Activated naive CD8-positive, alpha-beta T cell treated with anti-CD3 and anti-CD28 coated beads, Interleukin-2, amount 50 U/mL, for 24 hours (primary cell): ENCODE results near the gene PHLDB2.
A peak's percentile ranks its signal among the peaks of the same experiment; 100 is the strongest.

Experiments used
- ATAC-seq: fragments of 150-1000 bp; cut with Tn5 transposase; one replicate; pipeline ENCODE4 v1.10.0; 2021
- DNase-seq: peaks from one replicate; pipeline ENCODE4 v3.0.0; 2021
- H3K27ac Mint-ChIP-seq: one replicate; pipeline ENCODE4 v1.8.0; 2021; ENCODE audit warnings: mild to moderate bottlenecking, mixed read lengths
- H3K27me3 Mint-ChIP-seq: one replicate; pipeline ENCODE4 v1.8.0; 2021; ENCODE audit warnings: mixed read lengths
- H3K36me3 Mint-ChIP-seq: one replicate; pipeline ENCODE4 v1.8.0; 2021; ENCODE audit warnings: low read depth, mixed read lengths
- H3K4me1 Mint-ChIP-seq: one replicate; pipeline ENCODE4 v1.8.0; 2021; ENCODE audit warnings: mixed read lengths
- H3K4me3 Mint-ChIP-seq: one replicate; pipeline ENCODE4 v1.8.0; 2021; ENCODE audit warnings: mild to moderate bottlenecking, moderate library complexity, mixed read lengths
- H3K9me3 Mint-ChIP-seq: one replicate; pipeline ENCODE4 v1.8.0; 2021; ENCODE audit warnings: mixed read lengths

Gene PHLDB2

DNA sequence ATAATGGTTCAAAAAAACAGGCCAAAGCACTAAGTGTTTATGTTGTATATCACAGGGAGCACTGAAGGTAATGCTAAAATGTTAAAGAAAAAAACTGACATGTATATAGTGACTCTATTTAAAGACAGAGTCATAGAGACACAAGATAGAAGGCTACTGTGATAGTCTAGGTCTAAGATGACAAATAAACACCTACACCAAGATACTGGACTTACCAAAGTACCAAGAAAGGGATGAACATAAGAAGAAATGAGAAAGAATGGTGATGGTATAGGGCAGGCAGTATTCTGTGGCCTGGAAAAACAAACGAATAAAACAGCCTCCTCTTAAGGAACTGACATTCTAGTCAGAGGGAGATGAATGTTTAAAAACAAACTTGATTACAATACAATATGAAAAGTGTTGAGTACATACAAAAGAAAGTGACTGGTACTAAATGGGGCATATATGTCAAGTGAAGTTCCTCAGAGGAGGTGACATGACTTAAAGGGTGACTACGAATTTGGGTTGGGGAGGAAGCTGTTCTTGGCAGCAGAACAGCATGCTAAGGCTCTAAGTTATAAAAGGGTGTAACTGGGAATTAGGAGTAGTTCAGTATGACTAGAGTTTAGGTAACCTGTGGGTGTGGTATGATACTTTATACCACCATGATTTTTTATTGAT, 125.7 kb downstream of the PHLDB2 start:
- ATAC-seq (peak; percentile 21), DNase-seq (no peak)
- no peak overlapping the region for H3K4me3 Mint-ChIP-seq
- H3K27me3 Mint-ChIP-seq = no peaks in the 10 kb centered on the region
- H3K9me3 Mint-ChIP-seq = no peaks in the 10 kb centered on the region
- peaks cover 71% of the 10 kb centered on the region for H3K4me1 Mint-ChIP-seq
- H3K27ac Mint-ChIP-seq = peak overlapping the region; percentile 66
- peaks cover 44% of the 10 kb centered on the region for H3K36me3 Mint-ChIP-seq

DNA sequence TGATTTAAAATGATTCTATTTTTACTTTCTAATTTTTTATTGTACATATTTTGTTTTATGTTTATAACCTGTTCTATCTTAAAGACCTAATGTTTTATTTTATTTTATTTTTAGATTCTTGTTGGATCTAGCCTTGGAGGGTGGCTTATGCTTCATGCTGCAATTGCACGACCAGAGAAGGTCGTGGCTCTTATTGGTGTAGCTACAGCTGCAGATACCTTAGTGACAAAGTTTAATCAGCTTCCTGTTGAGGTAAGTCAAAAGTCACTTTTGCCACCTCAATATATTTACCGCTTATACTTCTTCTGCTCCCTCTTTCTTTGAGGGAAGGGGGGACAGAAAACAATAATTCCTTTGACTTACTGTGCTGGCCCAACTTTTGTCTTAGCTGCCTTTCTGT, 127.7 kb downstream of the PHLDB2 start:
- ATAC-seq = peak; percentile 39
- Mint-ChIP-seq H3K27ac (peak overlapping the region; percentile 15), H3K27me3 (no peaks in the 10 kb centered on the region), H3K4me3 (no peak overlapping the region), H3K36me3 (peaks cover 49% of the 10 kb centered on the region), H3K9me3 (no peaks in the 10 kb centered on the region), H3K4me1 (peaks cover 51% of the 10 kb centered on the region)
- no peak for DNase-seq

DNA sequence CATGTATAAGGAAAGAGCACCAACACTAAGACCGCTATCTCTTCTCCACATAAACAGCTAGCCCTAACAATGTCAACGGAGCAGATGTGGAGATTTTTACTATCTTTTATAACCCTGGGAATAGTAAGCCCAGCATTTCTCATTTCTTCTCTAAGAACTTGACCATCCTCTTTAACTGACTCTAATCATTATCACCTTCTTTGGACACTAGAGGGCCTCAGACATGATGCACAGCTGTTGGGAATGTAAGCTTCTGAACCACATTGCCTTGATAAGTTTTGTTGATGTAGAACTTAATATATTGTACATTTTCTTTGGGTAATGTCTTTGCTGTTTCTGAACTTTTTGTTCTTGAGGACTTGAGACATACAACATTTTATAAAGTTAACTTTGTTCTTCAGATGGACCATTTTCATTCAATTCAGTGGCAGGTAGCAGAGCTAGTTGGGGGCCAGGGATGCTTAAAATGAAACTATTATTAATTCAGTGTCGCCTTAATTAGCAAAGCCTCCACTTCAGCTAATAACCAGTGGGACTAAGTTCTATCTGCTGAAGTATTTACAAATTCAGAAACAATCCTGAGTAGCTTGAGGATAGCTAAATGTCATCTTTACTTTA, 130.1 kb downstream of the PHLDB2 start:
- no peaks in the 10 kb centered on the region for H3K27me3 Mint-ChIP-seq
- H3K4me1 Mint-ChIP-seq = peaks cover 35% of the 10 kb centered on the region
- no peaks in the 10 kb centered on the region for H3K9me3 Mint-ChIP-seq
- ATAC-seq (peak; percentile 58), DNase-seq (no peak)
- no peak overlapping the region for H3K27ac Mint-ChIP-seq
- peaks cover 48% of the 10 kb centered on the region for H3K36me3 Mint-ChIP-seq
- H3K4me3 Mint-ChIP-seq = no peak overlapping the region

GRCh38 chr3:111993038-111993437, 134.0 kb downstream of the PHLDB2 start:
- Mint-ChIP-seq H3K36me3 (peaks cover 28% of the 10 kb centered on the region), H3K27ac (no peak overlapping the region), H3K4me3 (no peak overlapping the region), H3K27me3 (peaks cover 6% of the 10 kb centered on the region), H3K9me3 (no peaks in the 10 kb centered on the region), H3K4me1 (peaks cover 9% of the 10 kb centered on the region)
- ATAC-seq (no peak), DNase-seq (no peak)

GRCh38 chr3:111998636-111999483, 139.8 kb downstream of the PHLDB2 start, which contains the start of gene TAGLN3:
TSS of gene TAGLN3 (plus strand) at chr3:111998922. CDS start at chr3:111999423, 501 bp downstream.
- Mint-ChIP-seq H3K27me3 (peaks cover 6% of the 10 kb centered on the region), H3K4me3 (peak within 1 kb of the TSS; percentile 69), H3K36me3 (no peaks in the 10 kb centered on the region), H3K9me3 (no peaks in the 10 kb centered on the region), H3K4me1 (peaks cover 46% of the 10 kb centered on the region), H3K27ac (no peak within 1 kb of the TSS)
- ATAC-seq = no peak
- DNase-seq = no peak

GRCh38 chr3:111999484-112000324, 140.6 kb downstream of the PHLDB2 start:
- Mint-ChIP-seq H3K36me3 (no peaks in the 10 kb centered on the region), H3K27ac (no peak overlapping the region), H3K4me1 (peaks cover 55% of the 10 kb centered on the region), H3K4me3 (peak overlapping the region; percentile 69), H3K9me3 (no peaks in the 10 kb centered on the region), H3K27me3 (peaks cover 6% of the 10 kb centered on the region)
- ATAC-seq = no peak
- DNase-seq = no peak

DNA sequence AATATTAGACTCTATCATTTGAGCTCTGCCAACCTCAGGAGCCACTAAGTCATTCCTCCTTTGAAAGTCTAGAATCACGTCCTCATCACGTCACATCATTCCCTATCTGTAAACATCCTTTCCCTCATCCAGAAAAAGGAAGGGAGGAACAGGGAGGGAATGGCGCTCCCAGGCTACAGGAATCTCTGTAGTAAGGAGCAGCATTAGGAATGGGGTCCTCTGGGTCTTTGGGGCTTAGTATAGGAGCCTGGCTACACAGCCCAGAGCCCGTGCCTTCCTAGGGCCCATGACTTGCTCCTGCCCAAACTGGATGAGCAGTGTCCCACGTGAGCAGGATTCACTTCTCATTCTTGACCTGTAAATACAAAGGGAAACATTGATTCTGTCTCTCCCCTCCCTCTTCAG, 141.3 kb downstream of the PHLDB2 start:
- no peak for ATAC-seq
- H3K27ac Mint-ChIP-seq = no peak overlapping the region
- no peaks in the 10 kb centered on the region for H3K9me3 Mint-ChIP-seq
- H3K4me1 Mint-ChIP-seq = peaks cover 62% of the 10 kb centered on the region
- H3K27me3 Mint-ChIP-seq = peaks cover 6% of the 10 kb centered on the region
- no peak overlapping the region for H3K4me3 Mint-ChIP-seq
- peaks cover 2% of the 10 kb centered on the region for H3K36me3 Mint-ChIP-seq
- no peak for DNase-seq

- ATAC-seq = no peak
- Mint-ChIP-seq H3K36me3 (peaks cover 2% of the 10 kb centered on the region), H3K4me1 (peaks cover 65% of the 10 kb centered on the region), H3K4me3 (no peak overlapping the region), H3K27me3 (peaks cover 6% of the 10 kb centered on the region), H3K9me3 (no peaks in the 10 kb centered on the region), H3K27ac (no peak overlapping the region)
- DNase-seq = no peak
These were observed 141.9 kb downstream of the PHLDB2 start for GRCh38 chr3:112000966-112001365.

GRCh38 chr3:112001526-112001925, 142.5 kb downstream of the PHLDB2 start:
- no peaks in the 10 kb centered on the region for H3K9me3 Mint-ChIP-seq
- H3K4me3 Mint-ChIP-seq = no peak overlapping the region
- no peak overlapping the region for H3K27ac Mint-ChIP-seq
- peaks cover 2% of the 10 kb centered on the region for H3K36me3 Mint-ChIP-seq
- no peak for DNase-seq
- peaks cover 6% of the 10 kb centered on the region for H3K27me3 Mint-ChIP-seq
- no peak for ATAC-seq
- peaks cover 65% of the 10 kb centered on the region for H3K4me1 Mint-ChIP-seq

DNA sequence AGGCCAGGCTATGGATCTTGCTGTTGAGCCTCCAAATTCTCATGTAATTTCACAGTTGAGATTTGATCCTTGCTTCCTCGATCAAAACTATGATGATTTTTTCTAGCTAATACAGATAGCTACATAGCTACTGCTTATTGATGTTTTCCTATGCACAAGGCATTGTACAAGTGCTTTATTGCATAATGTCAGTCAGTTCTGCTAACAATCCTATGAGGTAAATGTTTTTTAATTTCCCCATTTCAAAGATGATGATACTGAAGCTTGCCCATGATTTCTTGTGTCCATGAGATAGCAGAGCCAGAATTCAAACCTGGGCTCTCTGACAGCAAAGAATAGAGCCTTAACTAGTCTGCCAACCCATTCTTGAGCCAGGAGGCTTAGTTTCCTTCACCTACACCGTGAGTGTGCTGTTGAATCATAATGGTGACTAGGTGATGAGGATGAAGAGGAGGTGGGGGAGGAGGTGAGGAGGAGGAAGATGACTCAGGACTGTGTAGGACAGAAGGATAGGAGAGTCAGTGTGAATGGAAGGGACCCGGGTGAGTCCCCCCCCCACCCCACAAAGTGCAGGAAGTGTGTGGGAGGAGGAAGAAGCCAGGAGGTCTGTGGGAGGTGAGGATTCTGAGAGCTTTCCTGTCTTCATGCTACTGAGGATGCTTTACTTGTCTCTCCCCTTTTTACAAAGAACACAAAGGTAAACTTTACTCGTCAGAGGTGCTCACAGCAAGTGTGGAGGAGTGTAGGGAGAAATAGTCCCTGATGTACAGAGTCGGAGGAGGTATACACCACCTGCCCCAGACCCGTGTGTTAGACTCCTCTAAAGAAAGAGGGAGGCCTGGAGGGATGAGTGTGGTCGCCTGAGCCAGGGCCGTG, 143.3 kb downstream of the PHLDB2 start:
- peaks cover 2% of the 10 kb centered on the region for H3K36me3 Mint-ChIP-seq
- ATAC-seq (peak; percentile 89), DNase-seq (peak; percentile 37)
- H3K4me3 Mint-ChIP-seq = peak overlapping the region; percentile 45
- peaks cover 3% of the 10 kb centered on the region for H3K27me3 Mint-ChIP-seq
- no peaks in the 10 kb centered on the region for H3K9me3 Mint-ChIP-seq
- H3K4me1 Mint-ChIP-seq = peaks cover 66% of the 10 kb centered on the region
- peak overlapping the region; percentile 87 for H3K27ac Mint-ChIP-seq

GRCh38 chr3:112003321-112004080, 144.4 kb downstream of the PHLDB2 start:
- Mint-ChIP-seq H3K4me3 (no peak overlapping the region), H3K9me3 (no peaks in the 10 kb centered on the region), H3K27ac (peak overlapping the region; percentile 87), H3K27me3 (no peaks in the 10 kb centered on the region), H3K4me1 (peaks cover 67% of the 10 kb centered on the region), H3K36me3 (peaks cover 2% of the 10 kb centered on the region)
- ATAC-seq (no peak), DNase-seq (no peak)

DNA sequence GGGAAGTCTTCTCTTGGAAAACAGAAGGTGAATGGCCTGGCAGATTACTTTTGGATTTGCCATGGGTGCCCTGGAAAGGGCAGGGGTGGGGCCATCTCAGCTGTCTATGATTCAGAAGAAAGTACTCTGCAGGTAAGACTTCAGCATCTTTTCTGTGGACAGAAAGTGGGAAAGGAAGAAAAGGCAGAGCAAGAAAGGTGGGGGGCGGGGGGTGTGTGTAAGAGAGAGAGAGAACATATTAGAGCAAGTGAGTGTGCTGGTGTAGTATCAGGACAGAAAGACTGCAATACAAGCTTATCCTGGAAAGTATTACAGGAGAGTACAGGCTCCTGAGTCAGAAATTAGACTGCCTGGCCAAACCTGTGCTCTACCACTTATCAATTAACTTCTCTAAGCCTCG, 145.1 kb downstream of the PHLDB2 start:
- DNase-seq (no peak), ATAC-seq (peak; percentile 35)
- Mint-ChIP-seq H3K27ac (peak overlapping the region; percentile 87), H3K4me1 (peaks cover 62% of the 10 kb centered on the region), H3K27me3 (no peaks in the 10 kb centered on the region), H3K9me3 (no peaks in the 10 kb centered on the region), H3K36me3 (peaks cover 2% of the 10 kb centered on the region), H3K4me3 (no peak overlapping the region)

- peak overlapping the region; percentile 87 for H3K27ac Mint-ChIP-seq
- H3K27me3 Mint-ChIP-seq = no peaks in the 10 kb centered on the region
- H3K36me3 Mint-ChIP-seq = peaks cover 2% of the 10 kb centered on the region
- H3K4me3 Mint-ChIP-seq = no peak overlapping the region
- DNase-seq (no peak), ATAC-seq (no peak)
- peaks cover 61% of the 10 kb centered on the region for H3K4me1 Mint-ChIP-seq
- H3K9me3 Mint-ChIP-seq = no peaks in the 10 kb centered on the region
These were observed 145.6 kb downstream of the PHLDB2 start for GRCh38 chr3:112004669-112005068.
